Measurements from ENCODE around the gene NPHP3. TPM values are rescaled to one million over a fixed set of nuclear protein-coding genes. Genes with fewer than 3 reads are reported as not detected.
"Not testable (repeated sequence)": the region's sequence is repeated elsewhere in the genome, so short reads cannot be mapped to it uniquely, and the experiment has no call there.

NPHP3 gene
- total RNA-seq, 4 donors from 2014 or later = 21.0 to 133 (median 27.3) TPM

DNA sequence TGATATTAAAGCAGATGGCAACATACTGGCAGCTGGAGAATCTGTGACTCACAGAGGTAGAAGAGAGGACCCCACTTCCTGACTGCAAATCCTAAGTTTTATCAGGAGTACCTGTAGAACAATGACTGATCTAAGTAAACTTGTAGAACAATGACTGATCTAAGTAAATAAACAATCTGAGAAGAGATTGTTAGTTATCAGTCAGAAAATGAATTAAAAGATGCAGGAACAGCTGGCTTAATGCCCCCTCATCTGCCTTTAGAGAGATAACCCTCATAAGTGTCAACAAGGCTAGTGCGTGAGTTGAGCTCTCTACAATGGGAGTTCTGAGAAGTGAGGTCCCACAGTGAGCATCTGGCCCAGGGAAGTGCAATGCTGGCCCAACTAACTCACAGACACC lies 77.2 kb downstream of the NPHP3 start:
- H3K4me1 ChIP-seq = peaks cover 3% of the 10 kb centered on the region
- H3K36me3 ChIP-seq = peaks cover 2% of the 10 kb centered on the region
- no peaks in the 10 kb centered on the region for H3K9me3 ChIP-seq
- TF ChIP-seq POLR2AphosphoS5 (IDR thresholded peaks at IDR 0.05) = no peak
- TF ChIP-seq EP300 (IDR thresholded peaks at IDR 0.05) = no peak
- TF ChIP-seq POLR2A (IDR thresholded peaks at IDR 0.05) = no peak
- TF ChIP-seq, protein P1, sequence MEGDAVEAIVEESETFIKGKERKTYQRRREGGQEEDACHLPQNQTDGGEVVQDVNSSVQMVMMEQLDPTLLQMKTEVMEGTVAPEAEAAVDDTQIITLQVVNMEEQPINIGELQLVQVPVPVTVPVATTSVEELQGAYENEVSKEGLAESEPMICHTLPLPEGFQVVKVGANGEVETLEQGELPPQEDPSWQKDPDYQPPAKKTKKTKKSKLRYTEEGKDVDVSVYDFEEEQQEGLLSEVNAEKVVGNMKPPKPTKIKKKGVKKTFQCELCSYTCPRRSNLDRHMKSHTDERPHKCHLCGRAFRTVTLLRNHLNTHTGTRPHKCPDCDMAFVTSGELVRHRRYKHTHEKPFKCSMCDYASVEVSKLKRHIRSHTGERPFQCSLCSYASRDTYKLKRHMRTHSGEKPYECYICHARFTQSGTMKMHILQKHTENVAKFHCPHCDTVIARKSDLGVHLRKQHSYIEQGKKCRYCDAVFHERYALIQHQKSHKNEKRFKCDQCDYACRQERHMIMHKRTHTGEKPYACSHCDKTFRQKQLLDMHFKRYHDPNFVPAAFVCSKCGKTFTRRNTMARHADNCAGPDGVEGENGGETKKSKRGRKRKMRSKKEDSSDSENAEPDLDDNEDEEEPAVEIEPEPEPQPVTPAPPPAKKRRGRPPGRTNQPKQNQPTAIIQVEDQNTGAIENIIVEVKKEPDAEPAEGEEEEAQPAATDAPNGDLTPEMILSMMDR (IDR thresholded peaks at IDR 0.05) = no peak
- 90% methylated on average over 1 of the region's 1 CpG for WGBS
- no peaks in the 10 kb centered on the region for H3K27me3 ChIP-seq
- H3K27ac ChIP-seq = no peak overlapping the region
- no peak for DNase-seq (ENCODE audit: low spot score in 2 of 2)
- no peak overlapping the region for H3K4me3 ChIP-seq

DNA sequence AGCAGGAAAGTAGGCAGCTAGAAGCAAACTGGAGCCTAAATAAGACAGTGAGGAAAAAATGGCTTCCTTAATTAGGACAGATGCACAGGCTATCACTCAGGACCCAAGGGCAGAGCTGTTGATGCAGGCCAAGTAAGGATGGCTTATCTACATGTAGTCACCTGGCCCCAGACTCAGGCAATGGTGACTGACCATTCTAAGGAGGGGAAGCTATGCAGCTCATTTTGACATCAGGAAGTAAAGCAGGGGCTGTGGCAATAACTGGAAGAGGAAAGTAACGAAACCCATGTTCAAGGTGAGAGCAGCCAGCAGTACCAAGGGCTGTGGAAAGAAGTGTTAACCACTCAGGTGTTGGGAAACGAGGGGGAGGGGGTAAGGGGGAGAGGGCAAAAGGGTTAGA lies 78.8 kb downstream of the NPHP3 start:
- Histone ChIP-seq H3K4me3 (no peak overlapping the region), H3K36me3 (peaks cover 16% of the 10 kb centered on the region), H3K27me3 (no peaks in the 10 kb centered on the region), H3K9me3 (no peaks in the 10 kb centered on the region), H3K4me1 (peaks cover 3% of the 10 kb centered on the region), H3K27ac (no peak overlapping the region)
- TF ChIP-seq POLR2AphosphoS5 (IDR thresholded peaks at IDR 0.05) (no peak), EP300 (IDR thresholded peaks at IDR 0.05) (no peak), POLR2A (IDR thresholded peaks at IDR 0.05) (no peak)
- TF ChIP-seq, protein P1 (IDR thresholded peaks at IDR 0.05) = no peak
- DNase-seq (ENCODE audit: low spot score in 2 of 2) = no peak
- 75% methylated on average over 2 of the region's 2 CpGs for WGBS

DNA sequence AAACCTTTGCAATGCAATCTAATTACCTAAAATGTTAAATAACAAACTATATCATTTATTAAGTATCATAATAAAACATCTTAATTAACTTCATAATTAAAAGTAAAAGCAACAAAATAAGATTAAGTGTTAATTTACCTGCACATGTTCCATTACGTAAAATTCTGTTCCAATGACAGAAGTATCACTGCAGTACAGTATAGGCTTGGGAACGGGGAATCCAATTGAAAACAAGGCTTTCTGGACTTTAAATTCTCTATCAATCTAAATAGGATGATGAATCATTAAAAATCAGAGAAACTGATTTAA lies 79.7 kb downstream of the NPHP3 start:
- H3K4me3 ChIP-seq = no peak overlapping the region
- H3K9me3 ChIP-seq = no peaks in the 10 kb centered on the region
- H3K27me3 ChIP-seq = no peaks in the 10 kb centered on the region
- no peak overlapping the region for H3K27ac ChIP-seq
- no peak for TF ChIP-seq EP300 (IDR thresholded peaks at IDR 0.05)
- no peak for TF ChIP-seq POLR2A (IDR thresholded peaks at IDR 0.05)
- TF ChIP-seq, protein P1 (IDR thresholded peaks at IDR 0.05) = no peak
- TF ChIP-seq POLR2AphosphoS5 (IDR thresholded peaks at IDR 0.05) = no peak
- DNase-seq (ENCODE audit: low spot score in 2 of 2) = no peak
- 74% methylated on average over 2 of the region's 2 CpGs for whole genome bisulfite sequencing
- peaks cover 18% of the 10 kb centered on the region for H3K36me3 ChIP-seq
- peaks cover 6% of the 10 kb centered on the region for H3K4me1 ChIP-seq

DNA sequence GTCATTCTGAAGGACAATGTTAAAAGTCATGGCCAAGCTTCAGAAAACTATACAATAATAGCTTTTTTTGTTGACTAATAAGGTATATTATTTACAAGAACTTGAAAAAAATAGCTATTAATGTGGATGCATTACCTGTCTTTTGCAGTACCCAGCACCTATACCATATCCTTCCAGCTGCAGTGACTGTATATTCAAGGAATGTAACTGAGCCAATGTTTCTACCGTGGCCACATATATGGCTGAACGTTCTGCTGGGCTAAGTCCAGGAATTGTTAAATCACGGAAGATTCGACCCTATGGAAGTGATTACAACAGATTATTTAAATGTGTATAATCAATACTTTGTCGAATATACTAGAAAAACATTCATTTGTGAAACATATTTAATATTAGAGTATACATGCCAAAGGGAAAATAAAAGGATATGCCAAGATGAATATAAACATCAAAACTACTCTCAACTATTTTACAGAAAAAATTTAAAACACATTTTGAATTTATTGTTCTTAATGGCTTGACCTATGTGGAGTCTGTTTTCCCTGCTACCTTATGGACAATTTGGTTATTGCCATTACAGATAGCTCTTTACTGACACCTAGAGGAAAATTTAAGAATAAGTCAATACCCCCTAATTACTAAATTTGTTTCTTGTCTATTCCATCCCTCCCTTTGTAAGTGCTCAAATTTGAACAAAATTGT lies 80.2 kb downstream of the NPHP3 start:
- 55% methylated on average over 5 of the region's 5 CpGs for WGBS
- H3K27me3 ChIP-seq = no peaks in the 10 kb centered on the region
- no peak for TF ChIP-seq POLR2AphosphoS5 (IDR thresholded peaks at IDR 0.05)
- TF ChIP-seq, protein P1 (IDR thresholded peaks at IDR 0.05) = peak; percentile 64 to 65
- no peak for DNase-seq (ENCODE audit: low spot score in 2 of 2)
- no peak overlapping the region for H3K27ac ChIP-seq
- peaks cover 8% of the 10 kb centered on the region for H3K4me1 ChIP-seq
- H3K9me3 ChIP-seq = no peaks in the 10 kb centered on the region
- peaks cover 18% of the 10 kb centered on the region for H3K36me3 ChIP-seq
- H3K4me3 ChIP-seq = no peak overlapping the region

DNA sequence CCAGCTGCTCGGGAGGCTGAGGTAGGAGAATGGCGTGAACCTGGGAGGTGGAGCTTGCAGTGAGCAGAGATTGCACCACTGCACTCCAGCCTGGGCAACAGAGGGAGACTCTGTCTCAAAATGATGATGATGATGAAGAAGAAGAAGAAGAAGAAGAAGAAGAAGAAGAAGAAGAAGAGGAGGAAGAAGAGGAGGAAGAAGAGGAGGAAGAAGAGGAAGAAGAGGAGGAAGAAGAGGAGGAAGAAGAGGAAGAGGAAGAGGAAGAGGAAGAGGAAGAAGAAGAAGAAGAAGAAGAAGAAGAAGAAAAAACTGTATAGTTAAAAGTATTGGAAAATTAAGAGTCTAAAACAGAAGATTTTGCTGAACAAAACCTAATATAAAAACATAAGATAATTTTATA lies 80.8 kb downstream of the NPHP3 start:
- H3K36me3 ChIP-seq = peaks cover 18% of the 10 kb centered on the region
- not testable (repeated sequence) for H3K9me3 ChIP-seq; H3K4me3 ChIP-seq; H3K27ac ChIP-seq; DNase-seq (ENCODE audit: low spot score in 2 of 2); H3K27me3 ChIP-seq; H3K4me1 ChIP-seq
- WGBS = 95% methylated on average over 2 of the region's 2 CpGs

DNA sequence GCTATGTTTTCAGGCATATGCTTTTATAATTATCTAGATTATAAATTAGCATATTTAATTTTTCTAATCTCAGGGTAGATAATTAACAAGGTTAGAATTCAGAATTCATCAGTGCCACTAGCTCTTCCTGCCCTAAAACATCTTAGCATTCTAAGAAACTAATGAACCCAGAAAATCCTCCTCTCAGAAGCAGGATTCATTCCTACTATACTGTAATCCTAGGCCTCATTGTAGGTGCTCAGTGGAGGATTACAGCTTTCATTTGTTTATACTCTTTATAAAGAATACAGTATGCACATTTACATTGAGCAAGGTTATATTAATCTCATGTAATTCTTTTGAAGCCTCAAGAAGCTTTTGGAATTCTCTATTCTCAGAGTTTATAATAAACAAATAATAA lies 83.5 kb downstream of the NPHP3 start:
- no peak for DNase-seq (ENCODE audit: low spot score in 2 of 2)
- TF ChIP-seq EP300 (IDR thresholded peaks at IDR 0.05) = no peak
- TF ChIP-seq POLR2A (IDR thresholded peaks at IDR 0.05) = no peak
- no peak for TF ChIP-seq POLR2AphosphoS5 (IDR thresholded peaks at IDR 0.05)
- TF ChIP-seq, protein P1 (IDR thresholded peaks at IDR 0.05) = no peak

More for the DNA sequence above, 83.5 kb downstream of the NPHP3 start:
- Histone ChIP-seq H3K4me3 (no peak overlapping the region), H3K36me3 (peaks cover 18% of the 10 kb centered on the region), H3K27me3 (no peaks in the 10 kb centered on the region), H3K27ac (no peak overlapping the region), H3K4me1 (peaks cover 8% of the 10 kb centered on the region), H3K9me3 (no peaks in the 10 kb centered on the region)
